Stimulated activated naive CD4-positive, alpha-beta T cell treated with Interleukin-2 at 50 U/mL for 16 hours (primary cell): ENCODE data around the gene OXNAD1.

ENCODE experiments used
- DNase-seq: peaks from one replicate; lab custom pipeline; 2025; lab: John Stamatoyannopoulos, UW

OXNAD1 gene

GRCh38 chr3:16264708-16265454 lies at the start of gene OXNAD1, which contains the start of gene DPH3:
OXNAD1 (plus strand) TSS chr3:16265212; CDS start chr3:16270953, 5,741 bp downstream.
DPH3 (minus strand) TSS chr3:16264943; CDS start chr3:16264876, 67 bp downstream.
- DNase-seq: peak; percentile 99

GRCh38 chr3:16216373-16216935 lies 48.6 kb upstream of the OXNAD1 start:
- DNase-seq: no peak

- no peak for DNase-seq
These were observed 45.2 kb upstream of the OXNAD1 start for GRCh38 chr3:16219777-16220176.

- DNase-seq: no peak
These were observed 43.0 kb upstream of the OXNAD1 start for GRCh38 chr3:16221990-16222389.

GRCh38 chr3:16222547-16222946 lies 42.5 kb upstream of the OXNAD1 start:
- DNase-seq: no peak

GRCh38 chr3:16224325-16224724 lies 40.7 kb upstream of the OXNAD1 start:
- DNase-seq: no peak

GRCh38 chr3:16227566-16227965 lies 37.4 kb upstream of the OXNAD1 start:
- DNase-seq: no peak

- no peak for DNase-seq
These were observed 35.3 kb upstream of the OXNAD1 start for GRCh38 chr3:16229681-16230080.

- DNase-seq: no peak
These were observed 33.0 kb upstream of the OXNAD1 start for GRCh38 chr3:16231983-16232382.

GRCh38 chr3:16233806-16234205 lies 31.2 kb upstream of the OXNAD1 start:
- no peak for DNase-seq

GRCh38 chr3:16234281-16234680 lies 30.7 kb upstream of the OXNAD1 start:
- no peak for DNase-seq

- DNase-seq: no peak
These were observed 28.9 kb upstream of the OXNAD1 start for GRCh38 chr3:16236030-16236639.

GRCh38 chr3:16236856-16237393 lies 28.1 kb upstream of the OXNAD1 start:
- no peak for DNase-seq

GRCh38 chr3:16239086-16239770 lies 25.8 kb upstream of the OXNAD1 start:
- DNase-seq: no peak

- no peak for DNase-seq
These were observed 25.2 kb upstream of the OXNAD1 start for GRCh38 chr3:16239780-16240179.

- DNase-seq: no peak
These were observed 24.6 kb upstream of the OXNAD1 start for GRCh38 chr3:16240229-16241023.

GRCh38 chr3:16241225-16241624 lies 23.8 kb upstream of the OXNAD1 start:
- no peak for DNase-seq

- no peak for DNase-seq
These were observed 22.8 kb upstream of the OXNAD1 start for GRCh38 chr3:16242177-16242576.

- no peak for DNase-seq
These were observed 21.1 kb upstream of the OXNAD1 start for GRCh38 chr3:16243706-16244490.

- DNase-seq: no peak
These were observed 19.4 kb upstream of the OXNAD1 start for GRCh38 chr3:16245609-16246008.
